HG03095 (cell line): ENCODE data around the gene MLLT3.
A peak's percentile ranks its signal among the peaks of the same experiment; 100 is the strongest.

Experiments used
- ATAC-seq: cut with Tn5 transposase; IDR thresholded peaks from one replicate; pipeline ENCODE4 v1.9.1; 2021; ENCODE audit warnings: moderate library complexity; ENCODE audit not compliant: unreplicated experiment

MLLT3 gene

GRCh38 chr9:20518737-20519136, 103.6 kb downstream of the MLLT3 start:
- ATAC-seq = no peak

- no peak for ATAC-seq
Measured at GRCh38 chr9:20513126-20513913, 109.0 kb downstream of the MLLT3 start.

GRCh38 chr9:20512636-20513035, 109.7 kb downstream of the MLLT3 start:
- no peak for ATAC-seq

DNA sequence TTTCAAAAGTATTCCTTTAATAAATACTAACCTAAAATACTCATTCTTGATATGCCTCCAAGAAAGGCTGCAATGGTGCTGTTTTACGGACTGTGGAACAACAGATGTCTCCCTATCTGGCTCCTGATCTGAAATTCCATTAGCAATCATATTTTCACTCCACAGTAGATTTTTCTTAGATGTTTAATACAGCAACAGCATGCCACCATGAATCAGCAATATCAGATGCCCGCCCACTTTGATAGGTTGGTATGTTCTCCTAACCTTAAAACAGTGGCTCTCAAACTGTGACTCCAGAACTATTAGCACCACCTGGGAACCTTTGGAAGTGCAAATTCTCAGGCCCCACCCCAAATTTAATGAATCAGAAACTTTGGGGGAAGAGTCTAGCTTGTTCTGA, 110.2 kb downstream of the MLLT3 start:
- no peak for ATAC-seq

DNA sequence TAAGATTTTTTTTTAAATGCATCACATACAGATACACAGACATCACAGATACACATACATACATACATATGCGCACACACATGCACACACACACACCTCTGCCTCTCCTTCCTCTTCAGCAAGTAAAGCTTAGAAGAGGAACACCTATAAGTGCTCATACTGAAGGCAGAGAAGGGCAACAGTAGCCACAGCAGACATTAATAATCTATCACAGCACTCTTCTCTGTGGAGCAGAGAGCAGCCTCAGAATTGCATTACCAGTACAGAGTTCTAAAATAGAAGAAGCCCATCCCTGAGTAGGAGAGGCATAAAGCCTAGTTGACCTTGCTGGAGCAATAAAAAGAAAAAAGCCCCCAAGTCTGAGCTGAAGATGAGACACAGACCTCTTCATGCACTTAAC, 110.6 kb downstream of the MLLT3 start:
- no peak for ATAC-seq

- no peak for ATAC-seq
Measured at GRCh38 chr9:20509466-20509865, 112.8 kb downstream of the MLLT3 start.

- ATAC-seq = peak; percentile 77
Measured at GRCh38 chr9:20508242-20508641, 114.1 kb downstream of the MLLT3 start.

- ATAC-seq = no peak
Measured at GRCh38 chr9:20507431-20507830, 114.9 kb downstream of the MLLT3 start.

- ATAC-seq = no peak
Measured at GRCh38 chr9:20506099-20506900, 116.0 kb downstream of the MLLT3 start.

DNA sequence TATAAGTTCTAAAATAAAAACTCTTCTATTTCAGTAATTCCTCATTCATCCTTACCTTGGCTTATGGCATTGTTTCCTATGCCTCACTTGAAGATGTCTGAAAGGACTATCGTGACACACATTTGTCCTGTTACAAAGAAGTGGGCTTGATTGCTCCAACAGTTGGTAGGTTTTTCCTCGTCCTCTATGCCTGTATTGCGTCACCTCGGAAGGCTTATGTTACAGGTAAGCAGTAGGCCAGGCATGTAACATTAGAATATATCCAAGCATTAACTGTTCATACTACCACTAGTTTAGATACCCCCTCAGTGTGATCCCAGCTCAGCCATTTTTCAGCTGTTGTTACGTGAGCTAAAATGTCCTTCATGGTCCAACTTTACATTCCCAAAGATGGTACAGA, 116.7 kb downstream of the MLLT3 start:
- ATAC-seq = no peak

DNA sequence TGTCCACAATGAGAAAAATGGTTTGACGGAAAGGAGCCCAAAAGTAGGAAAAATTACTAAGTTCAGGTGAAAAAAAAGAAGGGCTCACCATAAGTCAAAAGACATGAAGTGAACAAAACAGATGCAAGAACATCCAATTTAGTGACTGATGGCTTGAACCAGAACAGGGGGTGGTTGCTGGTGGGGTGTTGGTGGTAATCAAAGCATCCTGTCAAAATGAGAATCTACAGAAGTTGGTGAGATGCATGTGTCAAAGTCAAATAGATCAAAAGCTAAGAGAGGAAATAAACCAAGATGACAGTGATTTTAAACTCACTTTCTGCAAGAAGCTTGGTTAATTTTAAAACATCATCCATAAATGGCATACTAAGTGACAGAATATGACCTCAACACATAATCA, 117.4 kb downstream of the MLLT3 start:
- no peak for ATAC-seq

DNA sequence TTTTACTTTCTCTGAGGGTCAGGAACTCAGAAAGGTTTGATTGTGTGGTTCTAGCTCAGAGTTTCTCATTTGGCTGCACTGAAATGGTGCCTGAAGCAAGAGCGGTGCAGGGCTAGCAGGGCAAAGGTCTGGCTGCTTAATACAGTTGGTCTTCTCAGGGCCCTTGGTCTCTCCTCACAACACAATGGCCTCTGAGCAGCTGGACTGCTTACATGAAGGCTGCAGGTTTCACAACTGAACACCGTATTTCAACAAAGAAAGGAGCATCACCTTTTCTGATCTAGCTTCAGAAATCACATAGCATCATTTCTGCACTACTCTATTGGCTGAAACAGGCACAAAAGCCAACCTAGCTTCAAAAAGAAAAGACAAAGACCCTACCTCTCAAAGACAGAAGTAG, 122.2 kb downstream of the MLLT3 start:
- no peak for ATAC-seq

DNA sequence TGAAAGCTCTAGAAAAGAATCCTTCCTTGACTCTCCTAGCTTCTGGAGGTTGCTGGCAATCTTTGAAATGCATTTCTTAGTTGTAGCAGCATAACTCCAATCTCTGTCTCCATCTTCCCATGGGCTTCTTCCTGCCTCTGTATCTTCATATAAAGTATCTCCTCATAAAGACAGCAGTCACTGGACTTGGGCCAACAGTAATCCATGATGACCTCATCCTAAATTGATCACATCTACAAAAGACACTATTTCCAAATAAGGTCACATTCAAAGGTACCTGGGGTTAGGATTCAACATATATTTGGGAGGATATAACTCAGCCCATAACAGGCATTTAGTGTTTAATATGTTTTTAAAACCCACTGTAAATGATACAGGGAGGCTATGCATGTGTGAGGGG, 123.3 kb downstream of the MLLT3 start:
- no peak for ATAC-seq

DNA sequence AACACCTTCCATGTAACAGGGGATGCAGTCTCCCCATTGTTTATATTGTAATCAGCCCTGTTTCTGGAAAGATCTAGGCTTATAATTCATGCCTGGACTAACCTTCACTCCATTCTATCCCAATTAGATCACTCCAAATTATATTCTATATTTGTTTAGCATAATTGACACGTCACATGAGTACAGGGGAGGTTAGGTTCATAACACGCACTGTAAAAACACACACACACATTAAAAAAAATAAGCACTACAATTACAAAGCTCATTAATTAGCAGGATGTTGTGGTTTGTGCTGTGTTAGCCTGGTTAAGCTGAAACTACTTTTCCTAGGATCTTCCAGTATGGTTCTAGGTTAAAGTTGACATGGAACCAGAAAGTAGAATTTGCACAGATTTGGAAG, 126.0 kb downstream of the MLLT3 start:
- no peak for ATAC-seq

DNA sequence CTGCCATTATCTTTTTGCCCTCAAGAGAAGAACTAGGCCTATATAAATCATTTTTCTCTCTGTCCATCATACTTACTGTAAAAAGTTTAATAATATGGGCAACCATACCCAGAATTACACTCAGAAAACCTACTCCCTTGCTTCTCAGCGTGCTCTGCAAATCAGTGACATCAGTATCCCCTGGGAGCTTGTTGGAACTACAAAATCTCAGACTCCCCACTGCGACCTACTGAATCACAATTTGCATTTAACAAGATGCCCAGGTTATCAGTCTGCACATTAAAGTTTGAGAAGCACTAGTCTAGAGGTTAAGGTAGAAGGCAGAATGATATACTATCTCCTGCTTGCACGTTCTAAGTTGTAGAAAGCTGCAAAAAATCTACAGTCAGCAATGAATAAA, 127.2 kb downstream of the MLLT3 start:
- ATAC-seq = no peak

- no peak for ATAC-seq
Measured at GRCh38 chr9:20494035-20494434, 128.3 kb downstream of the MLLT3 start.

GRCh38 chr9:20492772-20493171, 129.5 kb downstream of the MLLT3 start:
- ATAC-seq = no peak

GRCh38 chr9:20491612-20492011, 130.7 kb downstream of the MLLT3 start:
- no peak for ATAC-seq

DNA sequence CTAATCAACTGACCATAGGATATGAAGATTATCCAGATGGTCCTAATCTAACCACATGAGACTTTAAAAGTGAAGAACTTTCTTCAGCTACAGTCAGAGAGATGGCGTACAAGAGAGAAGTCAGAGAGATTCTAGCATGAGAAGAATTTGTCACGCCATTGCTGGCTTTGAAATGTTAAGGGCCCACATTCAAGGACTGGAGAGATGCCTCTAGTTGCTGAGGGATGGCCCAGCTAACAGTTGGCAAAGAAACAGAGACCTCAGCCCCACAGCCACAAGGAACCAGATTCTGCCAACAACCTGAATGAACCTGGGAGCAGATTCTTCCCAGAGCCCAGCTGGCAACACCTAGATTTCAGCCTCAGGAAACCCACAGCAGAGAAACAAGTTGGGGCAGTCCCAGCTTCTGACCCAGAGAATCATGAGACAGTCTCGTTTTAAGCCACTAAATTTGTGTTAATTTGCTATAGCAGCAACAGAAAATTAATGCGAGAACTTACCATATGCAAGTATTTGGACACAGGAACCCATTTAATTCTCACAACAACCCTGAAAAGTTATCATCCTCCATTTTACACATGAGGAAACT, 132.0 kb downstream of the MLLT3 start:
- peak; percentile 49 for ATAC-seq

- ATAC-seq = no peak
Measured at GRCh38 chr9:20488691-20489090, 133.6 kb downstream of the MLLT3 start.

GRCh38 chr9:20486552-20486951, 135.7 kb downstream of the MLLT3 start:
- ATAC-seq = no peak

DNA sequence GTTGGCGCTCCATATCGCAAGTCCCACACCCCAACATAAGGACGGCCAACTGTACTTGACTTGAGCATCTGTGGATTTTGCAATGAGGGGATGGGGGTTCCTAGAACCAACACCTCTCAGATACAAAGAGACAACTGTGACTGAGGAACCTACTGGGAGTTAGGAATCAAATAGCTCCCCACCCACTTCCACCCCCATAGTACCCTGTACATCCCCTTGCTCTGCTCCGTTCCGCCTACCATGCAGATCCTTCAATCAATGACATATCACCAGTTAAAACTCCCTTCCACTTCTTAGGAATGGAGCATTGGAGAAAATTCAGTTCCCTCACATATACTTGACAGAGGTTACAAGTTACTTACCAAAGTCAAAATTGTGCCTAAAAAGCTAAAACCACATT, 140.9 kb downstream of the MLLT3 start:
- no peak for ATAC-seq
